ENCODE results near the gene JHY.

- TF ChIP-seq, protein P1, sequence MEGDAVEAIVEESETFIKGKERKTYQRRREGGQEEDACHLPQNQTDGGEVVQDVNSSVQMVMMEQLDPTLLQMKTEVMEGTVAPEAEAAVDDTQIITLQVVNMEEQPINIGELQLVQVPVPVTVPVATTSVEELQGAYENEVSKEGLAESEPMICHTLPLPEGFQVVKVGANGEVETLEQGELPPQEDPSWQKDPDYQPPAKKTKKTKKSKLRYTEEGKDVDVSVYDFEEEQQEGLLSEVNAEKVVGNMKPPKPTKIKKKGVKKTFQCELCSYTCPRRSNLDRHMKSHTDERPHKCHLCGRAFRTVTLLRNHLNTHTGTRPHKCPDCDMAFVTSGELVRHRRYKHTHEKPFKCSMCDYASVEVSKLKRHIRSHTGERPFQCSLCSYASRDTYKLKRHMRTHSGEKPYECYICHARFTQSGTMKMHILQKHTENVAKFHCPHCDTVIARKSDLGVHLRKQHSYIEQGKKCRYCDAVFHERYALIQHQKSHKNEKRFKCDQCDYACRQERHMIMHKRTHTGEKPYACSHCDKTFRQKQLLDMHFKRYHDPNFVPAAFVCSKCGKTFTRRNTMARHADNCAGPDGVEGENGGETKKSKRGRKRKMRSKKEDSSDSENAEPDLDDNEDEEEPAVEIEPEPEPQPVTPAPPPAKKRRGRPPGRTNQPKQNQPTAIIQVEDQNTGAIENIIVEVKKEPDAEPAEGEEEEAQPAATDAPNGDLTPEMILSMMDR (IDR thresholded peaks at IDR 0.05), result no peak
- TF ChIP-seq POLR2A (IDR thresholded peaks at IDR 0.05), result no peak
Observed at GRCh38 chr11:122976061-122976733, 93.6 kb downstream of the JHY start.

Measured in gastroesophageal sphincter (tissue), 3 donors.